Activated CD4-positive, CD25-positive, alpha-beta regulatory T cell treated with anti-CD3 and anti-CD28 coated beads, Interleukin-2, amount 50 U/mL, for 24 hours (primary cell): ENCODE data around the gene SYNE1.
"Not testable (repeated sequence)": the region's sequence is repeated elsewhere in the genome, so short reads cannot be mapped to it uniquely, and the experiment has no call there.

Experiments
- ATAC-seq, 2 donors: fragments of 150-1000 bp; cut with Tn5 transposase; one replicate each; pipeline ENCODE4 v1.10.0; 2021; ENCODE audit warnings: mild to moderate bottlenecking in 1 of 2, moderate library complexity in 1 of 2

SYNE1 gene

GRCh38 chr6:152558798-152559197 is 78.4 kb downstream of the SYNE1 start:
- ATAC-seq, result not testable (repeated sequence)

- ATAC-seq, result no peak
Measured at GRCh38 chr6:152557502-152557901, 79.7 kb downstream of the SYNE1 start.

GRCh38 chr6:152554851-152555250 is 82.3 kb downstream of the SYNE1 start:
- no peak for ATAC-seq

- ATAC-seq, result peak in 1 of 2 donors; percentile 43
Measured at GRCh38 chr6:152552616-152553209, 84.4 kb downstream of the SYNE1 start.

- ATAC-seq, result no peak
Measured at GRCh38 chr6:152543519-152543918, 93.6 kb downstream of the SYNE1 start.

- ATAC-seq, result no peak
Measured at GRCh38 chr6:152540381-152540780, 96.8 kb downstream of the SYNE1 start.

- ATAC-seq, result no peak
Measured at GRCh38 chr6:152534541-152534940, 102.6 kb downstream of the SYNE1 start.

GRCh38 chr6:152532556-152533422 is 104.4 kb downstream of the SYNE1 start:
- ATAC-seq, result no peak

GRCh38 chr6:152531659-152532058 is 105.5 kb downstream of the SYNE1 start:
- no peak for ATAC-seq

GRCh38 chr6:152529369-152529768 is 107.8 kb downstream of the SYNE1 start:
- no peak for ATAC-seq

GRCh38 chr6:152514120-152514519 is 123.0 kb downstream of the SYNE1 start:
- not testable (repeated sequence) for ATAC-seq

- no peak for ATAC-seq
Measured at GRCh38 chr6:152509916-152510315, 127.2 kb downstream of the SYNE1 start.

GRCh38 chr6:152508477-152508876 is 128.7 kb downstream of the SYNE1 start:
- ATAC-seq, result no peak

- no peak for ATAC-seq
Measured at GRCh38 chr6:152503546-152503945, 133.6 kb downstream of the SYNE1 start.

GRCh38 chr6:152502421-152503188 is 134.6 kb downstream of the SYNE1 start:
- no peak for ATAC-seq

GRCh38 chr6:152499931-152500330 is 137.2 kb downstream of the SYNE1 start:
- ATAC-seq, result no peak

- no peak for ATAC-seq
Measured at GRCh38 chr6:152496731-152497130, 140.4 kb downstream of the SYNE1 start.

GRCh38 chr6:152495456-152495855 is 141.7 kb downstream of the SYNE1 start:
- ATAC-seq, result not testable (repeated sequence)

GRCh38 chr6:152492281-152492680 is 144.9 kb downstream of the SYNE1 start:
- not testable (repeated sequence) for ATAC-seq

- not testable (repeated sequence) for ATAC-seq
Measured at GRCh38 chr6:152491501-152491900, 145.7 kb downstream of the SYNE1 start.

GRCh38 chr6:152490971-152491378 is 146.2 kb downstream of the SYNE1 start:
- not testable (repeated sequence) for ATAC-seq

GRCh38 chr6:152484806-152485205 is 152.4 kb downstream of the SYNE1 start:
- no peak for ATAC-seq

- ATAC-seq, result no peak
Measured at GRCh38 chr6:152482289-152482688, 154.9 kb downstream of the SYNE1 start.
